PC-3 (cell line): Measurements from ENCODE around the gene TNPO2. TPM values are rescaled to one million over a fixed set of nuclear protein-coding genes. Genes with fewer than 3 reads are reported as not detected.

Source experiments
- ATAC-seq: fragments of 200-7000 bp; cut with Tn5 transposase; 2 replicates; pipeline ENCODE4 v1.9.1; 2020; ENCODE audit warnings: mild to moderate bottlenecking, moderate library complexity
- BruUV-seq: library from RNA; stranded (reverse); fragments of 400-500 nt; replicated peaks from 2 replicates; lab custom pipeline; 2021; lab: Mats Ljungman, UMichigan
- CTCF ChIA-PET: fragments of 300-600 bp; sonication (Branson Sonifier 250); formaldehyde crosslinking; loops from one replicate; lab custom pipeline; 2022; ENCODE audit warnings: antibody characterized with exemption; lab: Charles Lee
- POLR2A ChIA-PET: fragments of 300-600 bp; sonication (Branson Sonifier 250); formaldehyde crosslinking; loops from one replicate; lab custom pipeline; 2022; ENCODE audit warnings: antibody characterized with exemption; ENCODE audit not compliant: unreplicated experiment; lab: Charles Lee
- DNase-seq: peaks from one replicate; pipeline ENCODE4 v3.0.0-alpha.2; 2015
- H2AFZ ChIP-seq: fragments of 300-600 bp; sonication (generic); 2 replicates; pipeline ENCODE4 v1.6.0; 2016; ENCODE audit warnings: antibody characterized with exemption, low read length
- H3F3A ChIP-seq: fragments of 300-600 bp; sonication (generic); one replicate; pipeline ENCODE4 v1.6.0; 2017; ENCODE audit warnings: antibody characterized with exemption, low read length, control low read depth, mild to moderate bottlenecking; ENCODE audit not compliant: unreplicated experiment
- H3K27ac ChIP-seq: fragments of 300-600 bp; sonication (generic); 2 replicates; pipeline ENCODE4 v1.5.1; 2016; ENCODE audit warnings: mild to moderate bottlenecking, low read length
- H3K27me3 ChIP-seq: fragments of 300-600 bp; sonication (generic); 2 replicates; pipeline ENCODE4 v1.6.1; 2016; ENCODE audit warnings: low read length, mixed read lengths
- H3K36me3 ChIP-seq: fragments of 300-600 bp; sonication (generic); 2 replicates; pipeline ENCODE4 v1.6.1; 2016; ENCODE audit warnings: low read depth, mixed run types, low read length, mixed read lengths
- H3K4me1 ChIP-seq: fragments of 300-600 bp; sonication (generic); 2 replicates; pipeline ENCODE4 v1.5.1; 2016; ENCODE audit warnings: low read length; ENCODE audit not compliant: insufficient read depth
- H3K4me2 ChIP-seq: fragments of 300-600 bp; sonication (generic); 2 replicates; pipeline ENCODE4 v1.6.0; 2016; ENCODE audit warnings: low read length
- H3K4me3 ChIP-seq: fragments of 300-600 bp; sonication (generic); 2 replicates; pipeline ENCODE4 v1.5.1; 2016; ENCODE audit warnings: mild to moderate bottlenecking, low read length, mixed read lengths
- H3K79me2 ChIP-seq: fragments of 300-600 bp; sonication (generic); 2 replicates; pipeline ENCODE4 v1.6.1; 2017; ENCODE audit warnings: low read length, mixed read lengths
- H3K9ac ChIP-seq: fragments of 300-600 bp; sonication (generic); 2 replicates; pipeline ENCODE4 v1.6.0; 2016; ENCODE audit warnings: mild to moderate bottlenecking, low read length
- H3K9me2 ChIP-seq: fragments of 300-600 bp; sonication (generic); replicated peaks from 2 replicates; pipeline ENCODE4 v1.6.1; 2016; ENCODE audit warnings: mixed run types, low read length, mixed read lengths
- H3K9me3 ChIP-seq: fragments of 300-600 bp; sonication (generic); 2 replicates; pipeline ENCODE4 v1.6.1; 2016; ENCODE audit warnings: low read length, mixed read lengths
- H4K20me1 ChIP-seq: fragments of 300-600 bp; sonication (generic); 2 replicates; pipeline ENCODE4 v1.6.1; 2016; ENCODE audit warnings: low read length, mixed read lengths
- EZH2 ChIP-seq: fragments of 300-600 bp; sonication (generic); IDR thresholded peaks from one replicate; pipeline ENCODE4 v1.6.1; 2017; ENCODE audit warnings: antibody characterized with exemption, mild to moderate bottlenecking, low read length; ENCODE audit not compliant: unreplicated experiment
- EZH2phosphoT487 ChIP-seq: fragments of 300-600 bp; sonication (generic); IDR thresholded peaks from 2 replicates; pipeline ENCODE4 v1.6.1; 2018; ENCODE audit warnings: mild to moderate bottlenecking, antibody characterized with exemption, low read length, borderline replicate concordance
- intact Hi-C: fragments of 100-400 bp; cut with micrococcal nuclease; formaldehyde crosslinking; loops from 2 replicates; pipeline ENCODE4 v1.9.0; 2023
- total RNA-seq: library from RNA; depleted of rRNA; stranded (reverse); fragments of >200 nt; gene quantifications from 2 replicates; pipeline ENCODE4 v1.2.3, GENCODE V29; 2014
- TF ChIP-seq, protein P1 (sequence below): fragments of 300-600 bp; sonication (generic); conservative IDR thresholded peaks from 2 replicates; pipeline ENCODE4 v1.5.1; 2017; ENCODE audit warnings: antibody characterized with exemption, low read depth, mild to moderate bottlenecking, low read length

TNPO2 gene
- total RNA-seq, 1 experiment from 2014 or later, result 50.6 TPM

DNA sequence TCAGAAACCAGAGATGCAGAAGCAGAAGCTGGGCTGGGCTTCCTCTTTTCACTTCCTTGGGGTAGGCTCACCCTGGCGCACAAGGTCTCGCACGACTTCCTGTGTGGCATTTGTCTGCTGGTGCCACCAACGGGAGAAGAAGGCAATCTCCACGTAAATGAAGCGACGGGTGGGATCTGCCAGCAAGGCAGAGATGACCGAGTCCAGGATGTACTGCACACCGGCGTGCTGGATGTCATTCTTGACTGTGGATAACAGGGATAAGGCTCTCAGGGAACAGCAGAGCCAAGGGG lies 58.5 kb downstream of the TNPO2 start:
- BruUV-seq, result no TSS peak
- Histone ChIP-seq H3F3A (no peaks in the 10 kb centered on the region), H2AFZ (no peak overlapping the region), H3K9ac (no peak overlapping the region), H4K20me1 (no peaks in the 10 kb centered on the region), H3K9me3 (no peaks in the 10 kb centered on the region), H3K4me3 (no peak overlapping the region), H3K27me3 (no peaks in the 10 kb centered on the region), H3K36me3 (peaks cover 18% of the 10 kb centered on the region), H3K4me2 (peak overlapping the region; percentile 93; the same call in 1 of the 2 replicates), H3K27ac (no peak overlapping the region), H3K4me1 (peaks cover 25% of the 10 kb centered on the region), H3K79me2 (peaks cover 44% of the 10 kb centered on the region), H3K9me2 (no peaks in the 10 kb centered on the region)
- TF ChIP-seq EZH2phosphoT487 (no peak), EZH2 (no peak)
- TF ChIP-seq, protein P1, sequence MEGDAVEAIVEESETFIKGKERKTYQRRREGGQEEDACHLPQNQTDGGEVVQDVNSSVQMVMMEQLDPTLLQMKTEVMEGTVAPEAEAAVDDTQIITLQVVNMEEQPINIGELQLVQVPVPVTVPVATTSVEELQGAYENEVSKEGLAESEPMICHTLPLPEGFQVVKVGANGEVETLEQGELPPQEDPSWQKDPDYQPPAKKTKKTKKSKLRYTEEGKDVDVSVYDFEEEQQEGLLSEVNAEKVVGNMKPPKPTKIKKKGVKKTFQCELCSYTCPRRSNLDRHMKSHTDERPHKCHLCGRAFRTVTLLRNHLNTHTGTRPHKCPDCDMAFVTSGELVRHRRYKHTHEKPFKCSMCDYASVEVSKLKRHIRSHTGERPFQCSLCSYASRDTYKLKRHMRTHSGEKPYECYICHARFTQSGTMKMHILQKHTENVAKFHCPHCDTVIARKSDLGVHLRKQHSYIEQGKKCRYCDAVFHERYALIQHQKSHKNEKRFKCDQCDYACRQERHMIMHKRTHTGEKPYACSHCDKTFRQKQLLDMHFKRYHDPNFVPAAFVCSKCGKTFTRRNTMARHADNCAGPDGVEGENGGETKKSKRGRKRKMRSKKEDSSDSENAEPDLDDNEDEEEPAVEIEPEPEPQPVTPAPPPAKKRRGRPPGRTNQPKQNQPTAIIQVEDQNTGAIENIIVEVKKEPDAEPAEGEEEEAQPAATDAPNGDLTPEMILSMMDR, result no peak
- CTCF ChIA-PET, result no interaction called here
- ATAC-seq (no peak), DNase-seq (no peak)
- POLR2A ChIA-PET, result interaction anchor here (0.6 kb wide), 1 partner anchor 213 kb away, joined by 3 read pairs; no protein-coding TSS in a partner anchor
- intact Hi-C loops, result no loop called here

DNA sequence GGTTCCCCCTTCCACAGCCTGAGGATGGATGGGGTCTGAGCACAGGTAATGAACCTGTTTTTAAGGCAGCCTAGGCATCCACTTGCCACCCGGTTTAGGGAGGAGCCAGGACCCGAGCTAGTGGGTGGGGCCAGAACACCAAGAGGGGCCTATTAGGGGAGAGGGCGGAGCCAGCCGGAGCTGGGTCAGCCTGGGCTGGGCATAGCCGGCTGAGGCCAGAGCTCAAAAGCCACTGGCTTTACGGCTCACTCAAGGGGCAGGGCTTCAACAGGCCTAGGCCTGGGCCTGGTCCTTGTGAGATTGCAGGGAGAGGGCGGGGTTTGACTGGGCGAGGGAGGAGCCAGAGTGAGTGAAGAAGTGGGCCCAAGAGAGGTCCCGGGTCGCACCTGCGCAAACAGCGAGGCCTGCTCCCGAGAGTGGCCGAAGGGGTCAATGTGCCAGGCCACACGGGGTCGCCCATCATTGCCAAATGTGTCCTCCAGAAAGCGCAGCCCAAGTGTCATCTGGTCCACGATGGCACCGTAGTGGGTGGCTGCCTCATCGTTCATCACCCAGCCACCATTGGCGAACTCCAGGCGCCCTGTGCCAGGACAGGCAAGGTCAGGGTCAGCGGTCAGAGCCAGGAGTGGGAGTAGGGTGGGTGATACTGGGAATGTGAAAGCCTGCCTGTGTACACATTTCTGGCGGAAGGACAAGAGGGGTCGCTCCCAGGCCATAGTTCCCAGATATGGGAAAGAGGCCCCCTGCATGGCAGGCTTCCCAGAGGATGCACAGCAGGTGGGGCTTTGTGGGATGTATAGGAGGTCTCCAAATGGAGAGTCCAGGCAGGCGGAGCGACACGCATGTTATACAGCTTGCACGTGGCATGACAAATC lies 59.1 kb downstream of the TNPO2 start:
- Histone ChIP-seq H3K27me3 (no peaks in the 10 kb centered on the region), H3K9me3 (no peaks in the 10 kb centered on the region), H3K4me3 (no peak overlapping the region), H4K20me1 (no peaks in the 10 kb centered on the region), H3K36me3 (peaks cover 18% of the 10 kb centered on the region), H3K4me1 (peaks cover 25% of the 10 kb centered on the region), H3K4me2 (no peak overlapping the region), H3K27ac (no peak overlapping the region), H3K9me2 (no peaks in the 10 kb centered on the region), H3K79me2 (peaks cover 39% of the 10 kb centered on the region), H2AFZ (no peak overlapping the region), H3K9ac (no peak overlapping the region), H3F3A (no peaks in the 10 kb centered on the region)
- CTCF ChIA-PET, result no interaction called here
- POLR2A ChIA-PET, result no interaction called here
- no peak for TF ChIP-seq EZH2
- TF ChIP-seq, protein P1, result no peak
- BruUV-seq, result no TSS peak
- ATAC-seq (no peak), DNase-seq (no peak)
- intact Hi-C loops, result no loop called here

DNA sequence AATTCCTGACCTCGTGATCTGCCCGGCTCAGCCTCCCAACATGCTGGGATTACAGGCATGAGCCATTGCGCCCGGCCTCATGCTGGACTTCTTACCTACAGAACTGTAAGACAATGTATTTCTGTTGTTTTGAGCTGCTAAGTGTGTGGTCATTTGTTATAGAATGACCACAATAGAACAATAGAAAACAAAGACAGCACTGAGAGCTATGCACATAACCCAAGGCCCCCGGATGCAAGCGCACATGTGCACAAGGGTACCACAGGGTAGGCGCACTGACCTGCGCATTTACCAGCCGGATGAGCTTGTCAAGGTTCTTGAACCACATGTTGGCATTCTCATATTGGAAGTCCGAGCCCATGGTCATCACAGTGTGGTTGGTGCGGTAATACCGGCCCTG lies 62.8 kb downstream of the TNPO2 start:
- TF ChIP-seq EZH2 (no peak), EZH2phosphoT487 (no peak)
- TF ChIP-seq, protein P1, result no peak
- Histone ChIP-seq H3K36me3 (peaks cover 30% of the 10 kb centered on the region), H3K9ac (no peak overlapping the region), H3K9me2 (no peaks in the 10 kb centered on the region), H3K4me1 (peaks cover 5% of the 10 kb centered on the region; the same call in 1 of the 2 replicates), H4K20me1 (no peaks in the 10 kb centered on the region), H3K4me2 (no peak overlapping the region), H3K27ac (no peak overlapping the region), H3K79me2 (peaks cover 8% of the 10 kb centered on the region; the same call in 1 of the 2 replicates), H3F3A (no peaks in the 10 kb centered on the region), H3K9me3 (no peaks in the 10 kb centered on the region), H3K27me3 (no peaks in the 10 kb centered on the region), H3K4me3 (no peak overlapping the region), H2AFZ (no peak overlapping the region)
- no peak for DNase-seq
- BruUV-seq, result no TSS peak
- CTCF ChIA-PET, result no interaction called here
- no peak for ATAC-seq
- intact Hi-C loops, result no loop called here
- POLR2A ChIA-PET, result no interaction called here
